Sigmoid colon (tissue), 4 donors: ENCODE measurements around the gene TMEM203.

Experiments used
- CTCF ChIP-seq, 4 experiments: fragments of 450-650 bp in 3 of 4; fragments of 200-600 bp in 1 of 4; IDR thresholded peaks; one replicate each; pipeline ENCODE4 v1.5.1; 2016 to 2019; ENCODE audit warnings: antibody characterized with exemption in 4 of 4, mild to moderate bottlenecking in 3 of 4, moderate library complexity in 2 of 4
- POLR2A ChIP-seq, 2 donors: fragments of 450-650 bp; IDR thresholded peaks; one replicate each; pipeline ENCODE4 v1.6.1; 2016; ENCODE audit warnings: antibody characterized with exemption in 2 of 2, mild to moderate bottlenecking in 2 of 2, moderate library complexity in 2 of 2
- POLR2AphosphoS5 ChIP-seq, 4 donors: sonication (generic); formaldehyde crosslinking; IDR thresholded peaks; one replicate each; pipeline ENCODE4 v1.6.1; 2017; ENCODE audit warnings: antibody characterized with exemption in 4 of 4

GRCh38 chr9:137188086-137188489 lies 17.4 kb downstream of the TMEM203 start:
- TF ChIP-seq POLR2A (IDR thresholded peaks at IDR 0.05), result no peak
- no peak for TF ChIP-seq CTCF (IDR thresholded peaks at IDR 0.05)
- TF ChIP-seq POLR2AphosphoS5 (IDR thresholded peaks at IDR 0.05), result no peak
